ENCODE measurements around the gene CCT3.

- TF ChIP-seq CTCF (IDR thresholded peaks at IDR 0.05): no peak
- TF ChIP-seq EZH2 (IDR thresholded peaks at IDR 0.05; ENCODE audit: borderline replicate concordance, insufficient read depth, low read depth, low read length, poor library complexity, severe bottlenecking): peak; percentile 52
Observed at GRCh38 chr1:156387870-156388173, 49.7 kb upstream of the CCT3 start.

Measured in B cell (primary cell).